IPS-18c (cell line): ENCODE data around the gene ZNF423.
"Not testable (repeated sequence)": the region's sequence is repeated elsewhere in the genome, so short reads cannot be mapped to it uniquely, and the experiment has no call there.

ENCODE experiments used
- H3K4me3 ChIP-seq: 2 replicates; pipeline ENCODE4 v1.7.0; 2013; ENCODE audit warnings: low read depth, mild to moderate bottlenecking, low read length, moderate library complexity; ENCODE audit not compliant: insufficient read depth
- H3K9me3 ChIP-seq: one replicate; pipeline ENCODE4 v1.6.1; 2013; ENCODE audit warnings: mild to moderate bottlenecking, low read length, moderate library complexity; ENCODE audit not compliant: control insufficient read depth, insufficient read depth

ZNF423 gene

DNA sequence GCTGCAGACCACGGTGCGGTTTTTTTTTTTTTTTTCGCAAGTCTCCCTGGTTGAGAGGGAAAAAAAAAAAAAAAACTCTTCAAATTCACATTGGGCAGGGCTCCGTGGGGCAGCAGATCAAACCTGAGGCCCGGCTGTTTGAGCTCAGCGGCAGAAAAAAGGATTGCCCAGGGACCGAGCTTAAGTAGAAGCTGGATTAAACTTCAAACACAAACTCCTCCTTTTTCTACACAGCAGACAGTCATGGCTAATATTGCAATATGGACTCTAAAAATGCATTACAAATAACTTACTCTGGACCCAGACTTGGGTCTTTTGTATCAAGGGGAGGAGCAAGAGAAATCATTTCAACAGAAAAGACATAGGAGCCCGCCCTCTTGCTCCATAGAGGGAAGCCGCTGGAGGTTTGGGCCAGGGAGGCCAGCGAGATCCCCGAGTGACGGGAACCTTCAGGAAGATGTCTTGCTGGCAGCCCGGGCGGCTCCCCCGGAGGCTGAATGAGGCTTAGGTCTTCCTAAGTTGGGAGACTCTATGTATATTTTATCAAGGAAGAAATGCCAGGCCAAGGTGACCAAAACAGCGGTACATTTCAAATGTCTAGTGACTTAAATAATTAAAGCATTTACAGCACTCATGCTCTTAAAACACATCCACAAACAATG, 167.7 kb downstream of the ZNF423 start:
- H3K9me3 ChIP-seq, result no peaks in the 10 kb centered on the region
- H3K4me3 ChIP-seq, result no peak overlapping the region

GRCh38 chr16:49687476-49688002, 168.4 kb downstream of the ZNF423 start:
- no peak overlapping the region for H3K4me3 ChIP-seq
- H3K9me3 ChIP-seq, result no peaks in the 10 kb centered on the region

DNA sequence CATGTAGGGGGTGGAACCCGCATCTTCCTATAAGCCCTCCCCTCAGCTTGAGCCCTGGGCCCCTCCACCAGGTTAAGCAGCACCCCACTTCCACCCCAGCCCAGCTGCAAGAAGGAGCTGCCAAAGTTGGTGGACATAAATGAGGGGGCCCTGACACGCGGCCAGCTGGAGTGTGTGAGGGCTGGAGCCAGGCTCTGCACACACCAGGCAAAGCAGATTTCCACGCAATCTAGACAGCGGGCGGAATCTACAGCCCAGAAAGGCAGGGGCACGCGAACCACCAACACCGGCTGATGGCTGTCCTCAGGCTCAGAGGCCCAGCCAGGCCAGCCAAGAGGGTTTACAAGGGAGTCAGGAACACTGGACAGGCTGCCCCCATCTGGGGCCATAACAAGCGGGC, 171.2 kb downstream of the ZNF423 start:
- Histone ChIP-seq H3K9me3 (no peaks in the 10 kb centered on the region), H3K4me3 (no peak overlapping the region)

- no peaks in the 10 kb centered on the region for H3K9me3 ChIP-seq
Measured at GRCh38 chr16:49682577-49683165, 173.2 kb downstream of the ZNF423 start.

GRCh38 chr16:49681217-49681883, 174.6 kb downstream of the ZNF423 start:
- H3K9me3 ChIP-seq, result no peaks in the 10 kb centered on the region
- no peak overlapping the region for H3K4me3 ChIP-seq

More at GRCh38 chr16:49682577-49683165, 173.2 kb downstream of the ZNF423 start:
- no peak overlapping the region for H3K4me3 ChIP-seq

- H3K9me3 ChIP-seq, result no peaks in the 10 kb centered on the region
- no peak overlapping the region for H3K4me3 ChIP-seq
Measured at GRCh38 chr16:49679095-49679494, 176.8 kb downstream of the ZNF423 start.

DNA sequence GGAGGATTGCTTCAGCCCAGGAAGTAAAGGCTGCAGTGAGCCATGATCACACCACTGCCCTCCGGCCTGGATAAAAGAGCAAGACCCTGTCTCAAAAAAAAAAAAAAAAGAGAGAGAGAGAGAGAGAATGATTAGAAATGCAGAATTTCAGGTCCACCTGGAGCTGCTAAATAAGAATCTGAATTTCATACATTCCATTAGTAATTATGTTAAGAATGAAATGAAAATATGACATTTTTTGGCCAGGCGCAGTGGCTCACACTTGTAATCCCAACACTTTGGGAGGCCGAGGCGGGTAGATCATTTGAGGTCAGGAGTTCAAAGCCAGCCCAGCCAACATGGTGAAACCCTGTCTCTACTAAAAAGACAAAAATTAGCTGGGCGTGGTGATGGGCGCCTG, 178.3 kb downstream of the ZNF423 start:
- H3K4me3 ChIP-seq, H3K9me3 ChIP-seq: not testable (repeated sequence)

DNA sequence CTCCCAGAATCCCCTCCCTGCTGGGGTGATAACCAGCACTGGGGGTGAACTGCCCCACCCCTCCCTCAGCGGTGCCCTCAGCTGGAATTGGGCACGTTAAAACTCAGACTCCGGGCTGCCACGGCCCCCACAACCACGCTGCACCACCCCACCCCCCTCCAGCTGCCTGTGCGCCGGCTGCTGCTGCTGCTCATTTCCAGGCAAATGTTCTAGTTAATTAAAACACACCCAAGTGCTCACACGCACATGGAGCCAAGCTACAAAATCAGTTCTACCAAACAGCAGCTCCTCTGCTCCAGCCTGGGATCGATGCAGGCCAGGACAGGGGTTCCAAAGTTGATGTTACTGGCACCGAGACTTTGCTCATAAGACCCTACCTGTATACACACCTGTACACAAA, 180.5 kb downstream of the ZNF423 start:
- Histone ChIP-seq H3K4me3 (no peak overlapping the region), H3K9me3 (no peaks in the 10 kb centered on the region)

GRCh38 chr16:49674990-49675389, 180.9 kb downstream of the ZNF423 start:
- no peak overlapping the region; the same call in 1 of the 2 replicates for H3K4me3 ChIP-seq
- H3K9me3 ChIP-seq, result no peaks in the 10 kb centered on the region

DNA sequence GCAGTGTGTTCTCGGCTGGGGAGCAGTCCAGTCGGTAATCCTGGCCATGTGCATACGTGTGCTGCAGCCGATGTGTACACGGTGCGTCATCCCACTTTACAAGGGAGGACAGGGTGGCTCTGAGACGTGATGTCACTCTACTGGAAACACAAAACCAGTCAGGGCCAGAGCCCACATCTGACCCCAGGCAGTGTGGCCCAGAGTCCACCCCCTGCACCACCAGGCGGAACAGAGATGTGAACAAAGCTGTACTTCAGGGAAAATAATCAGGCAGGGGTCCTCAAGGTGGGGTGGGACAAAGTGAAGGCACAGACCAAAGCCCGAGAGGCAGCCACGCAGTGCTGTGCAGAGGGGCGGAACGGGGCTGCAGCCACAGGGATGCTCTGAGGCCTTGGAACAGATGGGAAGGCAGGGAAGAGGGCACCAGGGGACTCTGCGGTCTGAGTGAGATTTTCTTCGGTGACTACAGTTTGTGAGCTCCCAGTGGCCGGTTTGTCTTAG, 181.5 kb downstream of the ZNF423 start:
- Histone ChIP-seq H3K9me3 (no peaks in the 10 kb centered on the region), H3K4me3 (no peak overlapping the region)

GRCh38 chr16:49673442-49673841, 182.5 kb downstream of the ZNF423 start:
- Histone ChIP-seq H3K9me3 (no peaks in the 10 kb centered on the region), H3K4me3 (no peak overlapping the region)

DNA sequence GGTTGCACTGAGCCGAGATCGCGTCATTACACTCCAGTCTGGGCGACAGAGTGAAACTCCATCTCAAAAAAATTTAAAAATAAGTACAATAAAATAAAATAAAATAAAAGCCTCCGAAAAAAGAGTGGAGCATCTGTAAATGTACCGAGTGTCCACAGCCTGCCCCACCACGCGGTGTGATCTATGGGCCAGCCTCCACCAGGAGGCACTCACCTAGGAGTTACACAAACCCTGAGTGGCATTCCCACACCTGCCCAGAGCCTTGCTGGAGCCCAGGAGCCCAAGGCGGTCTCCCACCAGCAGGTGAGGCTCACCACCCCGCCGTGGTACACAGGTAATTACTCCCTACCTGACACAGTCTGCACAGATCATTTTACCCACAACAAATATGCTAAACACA, 183.2 kb downstream of the ZNF423 start:
- Histone ChIP-seq H3K9me3 (no peaks in the 10 kb centered on the region), H3K4me3 (no peak overlapping the region)

DNA sequence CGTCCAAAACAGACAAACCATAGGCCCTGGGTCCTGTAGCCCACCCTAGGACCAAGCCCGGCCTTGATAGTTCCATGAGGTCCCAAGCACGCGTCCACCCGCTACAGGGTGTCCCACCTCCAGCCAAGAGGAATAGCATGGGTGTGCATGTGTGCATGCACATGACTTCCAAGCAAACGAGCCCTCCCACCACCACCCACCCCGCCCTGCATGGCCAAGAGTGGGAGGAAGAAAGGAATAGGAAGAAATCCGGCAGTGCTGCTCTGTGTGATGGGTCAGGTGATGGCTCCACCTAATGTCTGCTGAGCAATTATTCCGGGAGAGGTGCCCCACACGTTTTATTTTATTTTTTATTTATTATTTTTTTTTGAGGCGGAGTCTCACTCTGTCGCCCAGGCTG, 184.6 kb downstream of the ZNF423 start:
- H3K4me3 ChIP-seq, result no peak overlapping the region
- H3K9me3 ChIP-seq, result no peaks in the 10 kb centered on the region

GRCh38 chr16:49670627-49671026, 185.3 kb downstream of the ZNF423 start:
- Histone ChIP-seq H3K9me3 (no peaks in the 10 kb centered on the region), H3K4me3 (no peak overlapping the region)

GRCh38 chr16:49665482-49666230, 190.3 kb downstream of the ZNF423 start:
- Histone ChIP-seq H3K4me3 (no peak overlapping the region), H3K9me3 (no peaks in the 10 kb centered on the region)

GRCh38 chr16:49664221-49665215, 191.4 kb downstream of the ZNF423 start:
- Histone ChIP-seq H3K9me3 (no peaks in the 10 kb centered on the region), H3K4me3 (no peak overlapping the region)
